Colonic mucosa (tissue), 4 donors: ENCODE data around the gene ZBTB2. TPM values are rescaled to one million over a fixed set of nuclear protein-coding genes. Genes with fewer than 3 reads are reported as not detected.
"Not testable (repeated sequence)": the region's sequence is repeated elsewhere in the genome, so short reads cannot be mapped to it uniquely, and the experiment has no call there.

ENCODE experiments used
- DNase-seq: peaks from one replicate; pipeline ENCODE4 v3.0.0-alpha.2; 2020
- H3K27ac ChIP-seq: fragments of 200-600 bp; one replicate; pipeline ENCODE4 v1.8.0; 2021
- H3K27me3 ChIP-seq: fragments of 200-600 bp; one replicate; pipeline ENCODE4 v1.8.0; 2021
- H3K36me3 ChIP-seq: fragments of 200-600 bp; one replicate; pipeline ENCODE4 v1.8.0; 2021
- H3K4me1 ChIP-seq: fragments of 200-600 bp; one replicate; pipeline ENCODE4 v1.8.0; 2021; ENCODE audit warnings: mild to moderate bottlenecking
- H3K4me3 ChIP-seq: fragments of 200-600 bp; one replicate; pipeline ENCODE4 v1.8.0; 2021
- H3K9ac ChIP-seq, 2 donors: one replicate each; pipeline ENCODE4 v1.7.0; 2013; ENCODE audit warnings: control low read depth in 2 of 2, low read depth in 2 of 2, low read length in 2 of 2
- H3K9me3 ChIP-seq: fragments of 200-600 bp; one replicate; pipeline ENCODE4 v1.8.0; 2021
- CTCF ChIP-seq: fragments of 200-600 bp; IDR thresholded peaks from one replicate; pipeline ENCODE4 v1.8.0; 2022; ENCODE audit warnings: antibody characterized with exemption, mild to moderate bottlenecking
- intact Hi-C: fragments of 100-400 bp; cut with DNase I; formaldehyde crosslinking; loops from one replicate; pipeline ENCODE4 v1.14.1; 2022
- total RNA-seq, 2 donors: library from RNA; stranded (reverse); fragmentation: NEBNext Ultra II Directional in 1 of 2; extraction: Animal tissue kit (Norgen Biotek cat#: 25700) in 1 of 2; gene quantifications; one replicate each; pipeline ENCODE4 v1.2.1, GENCODE V29; 2021
- donor health status: healthy.
- donor health status: DM: no; HTN: no; CAD: no.
- donor health status: DM: no; HTN: no; CAD: no.

ZBTB2 gene
- total RNA-seq, 2 donors from 2014 or later: 9.6 to 13.7 TPM

DNA sequence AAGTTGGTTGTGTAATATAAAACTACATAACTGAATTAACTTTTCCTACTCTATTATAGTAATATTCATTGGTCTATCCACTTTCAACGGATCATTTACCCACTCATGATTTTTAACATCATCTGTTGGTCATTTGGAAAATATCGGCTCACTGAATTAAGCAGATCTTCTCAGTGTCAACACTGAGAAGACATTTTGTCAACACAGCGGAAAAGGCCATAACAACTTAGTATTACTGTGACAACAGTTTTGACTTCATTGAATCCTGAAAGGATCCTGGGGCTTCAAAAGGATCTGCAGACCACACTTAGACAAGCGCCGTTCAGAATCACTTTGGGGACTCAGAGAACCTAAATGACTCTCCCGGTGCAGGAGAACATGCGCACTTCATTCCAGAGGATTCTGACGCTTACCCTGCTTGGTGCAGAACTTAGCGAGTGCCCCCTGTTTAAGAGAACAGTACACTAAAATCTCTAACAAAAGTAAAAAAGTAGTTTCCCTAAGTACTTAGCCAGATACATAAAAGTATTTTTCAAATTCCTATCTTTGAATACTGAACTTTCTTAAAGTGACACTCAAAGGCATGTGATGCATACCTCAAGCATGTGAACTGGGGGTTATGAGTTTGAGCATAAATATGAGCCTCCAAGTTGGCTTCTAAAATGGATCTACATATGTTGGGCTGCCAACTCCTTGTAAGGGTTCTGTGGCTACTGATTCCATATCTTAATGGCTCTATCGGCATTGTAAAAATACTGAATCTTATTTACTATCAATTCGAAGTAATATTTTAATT lies 4.0 kb downstream of the ZBTB2 start:
- no peak for TF ChIP-seq CTCF
- Histone ChIP-seq H3K9ac (no peak overlapping the region), H3K4me3 (no peak overlapping the region), H3K36me3 (no peaks in the 10 kb centered on the region), H3K27me3 (no peaks in the 10 kb centered on the region), H3K9me3 (no peaks in the 10 kb centered on the region), H3K4me1 (no peaks in the 10 kb centered on the region), H3K27ac (no peak overlapping the region)
- DNase-seq: no peak
- intact Hi-C loops: no loop called here

DNA sequence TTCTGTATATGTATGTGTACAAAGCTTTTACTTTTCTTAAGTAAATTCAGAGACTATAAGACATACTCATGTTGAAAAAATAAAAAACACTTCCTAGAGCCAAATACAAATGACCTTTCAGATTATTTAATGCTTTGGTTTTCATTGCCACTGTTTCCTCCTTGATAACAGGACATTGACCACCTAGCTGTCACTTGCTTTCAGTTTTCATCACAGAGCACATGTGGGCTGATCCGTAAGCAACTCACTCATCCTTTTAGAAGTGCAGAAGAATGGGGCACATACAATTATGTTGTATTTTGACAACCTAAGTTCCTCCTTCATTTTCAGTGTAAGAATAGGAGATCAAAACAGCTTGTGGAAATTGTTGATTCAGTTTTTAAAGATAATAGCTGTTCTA lies 6.2 kb downstream of the ZBTB2 start:
- TF ChIP-seq CTCF: no peak
- H3K36me3 ChIP-seq: no peaks in the 10 kb centered on the region
- H3K27me3 ChIP-seq: no peaks in the 10 kb centered on the region
- no peak overlapping the region for H3K4me3 ChIP-seq
- H3K9me3 ChIP-seq: no peaks in the 10 kb centered on the region
- H3K9ac ChIP-seq: no peak overlapping the region
- intact Hi-C loops: no loop called here
- no peak overlapping the region for H3K27ac ChIP-seq
- no peak for DNase-seq
- no peaks in the 10 kb centered on the region for H3K4me1 ChIP-seq

DNA sequence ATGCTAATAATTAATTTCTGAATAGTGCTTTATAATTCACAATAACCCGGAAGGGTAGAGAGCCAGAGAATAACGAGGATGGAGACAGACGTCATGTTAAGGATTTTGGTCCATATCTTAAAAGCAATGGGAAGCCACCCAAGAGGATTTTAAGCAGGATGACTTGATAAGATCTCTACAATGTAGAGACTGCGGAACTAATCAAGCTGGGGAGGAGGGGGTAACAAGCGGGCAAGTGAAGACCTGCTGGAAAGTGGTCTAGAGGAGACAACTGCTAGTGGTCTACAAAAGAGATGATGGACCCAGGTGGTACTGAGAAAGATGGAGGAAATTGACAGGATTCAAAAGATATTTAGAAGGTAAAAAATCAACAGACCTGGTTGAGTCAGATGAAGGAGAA lies 7.2 kb downstream of the ZBTB2 start:
- DNase-seq: no peak
- H3K27me3 ChIP-seq: no peaks in the 10 kb centered on the region
- H3K9me3 ChIP-seq: no peaks in the 10 kb centered on the region
- no peaks in the 10 kb centered on the region for H3K4me1 ChIP-seq
- H3K27ac ChIP-seq: no peak overlapping the region
- TF ChIP-seq CTCF: no peak
- H3K9ac ChIP-seq: no peak overlapping the region
- intact Hi-C loops: no loop called here
- no peak overlapping the region for H3K4me3 ChIP-seq
- H3K36me3 ChIP-seq: no peaks in the 10 kb centered on the region

DNA sequence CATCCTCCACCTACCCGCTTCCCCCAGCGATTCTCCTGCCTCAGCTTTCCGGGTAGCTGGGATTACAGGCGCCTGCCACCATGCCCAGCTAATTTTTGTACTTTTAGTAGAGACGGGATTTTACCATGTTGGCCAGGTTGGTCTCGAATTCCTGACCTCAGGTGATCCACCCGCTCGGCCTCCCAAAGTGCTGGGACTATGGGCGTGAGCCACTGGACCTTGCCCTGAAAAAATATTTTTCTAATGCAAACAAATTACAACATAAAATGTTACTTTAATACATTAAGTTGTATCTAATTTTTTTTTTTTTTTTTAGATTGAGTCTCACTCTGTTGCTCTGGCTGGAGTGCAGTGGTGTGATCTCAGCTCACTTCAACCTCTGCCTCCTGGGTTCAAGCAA lies 8.7 kb downstream of the ZBTB2 start:
- H3K4me1 ChIP-seq, H3K9me3 ChIP-seq, H3K9ac ChIP-seq, DNase-seq, H3K27me3 ChIP-seq, intact Hi-C loops, H3K4me3 ChIP-seq, H3K36me3 ChIP-seq, H3K27ac ChIP-seq: not testable (repeated sequence)

- H3K4me3 ChIP-seq: no peak overlapping the region
- H3K36me3 ChIP-seq: no peaks in the 10 kb centered on the region
- no peaks in the 10 kb centered on the region for H3K4me1 ChIP-seq
- no peak overlapping the region for H3K27ac ChIP-seq
- no peak for DNase-seq
- no peaks in the 10 kb centered on the region for H3K27me3 ChIP-seq
- intact Hi-C loops: no loop called here
- TF ChIP-seq CTCF: no peak
- H3K9me3 ChIP-seq: no peaks in the 10 kb centered on the region
- H3K9ac ChIP-seq: no peak overlapping the region
These were observed 9.6 kb downstream of the ZBTB2 start for GRCh38 chr6:151381722-151382121.

- no peak overlapping the region for H3K27ac ChIP-seq
- no peaks in the 10 kb centered on the region for H3K4me1 ChIP-seq
- no peaks in the 10 kb centered on the region for H3K27me3 ChIP-seq
- no peak overlapping the region for H3K4me3 ChIP-seq
- no peak overlapping the region for H3K9ac ChIP-seq
- DNase-seq: no peak
- H3K36me3 ChIP-seq: no peaks in the 10 kb centered on the region
- intact Hi-C loops: no loop called here
- TF ChIP-seq CTCF: no peak
- no peaks in the 10 kb centered on the region for H3K9me3 ChIP-seq
These were observed 10.5 kb downstream of the ZBTB2 start for GRCh38 chr6:151380848-151381205.
